SK-N-SH (cell line): Measurements from ENCODE around the gene MARCHF4. TPM values are rescaled to one million over a fixed set of nuclear protein-coding genes. Genes with fewer than 3 reads are reported as not detected.

ENCODE experiments used
- CTCF ChIA-PET: fragments of 300-600, 350-600 bp; formaldehyde crosslinking; extraction: SDS; loops from one replicate; lab custom pipeline; 2021; lab: Yijun Ruan, JAX
- POLR2A ChIA-PET: fragments of 350-600 bp; sonication (Branson Sonifier 250); formaldehyde crosslinking; extraction: SDS; loops from one replicate; lab custom pipeline; 2020; ENCODE audit warnings: antibody characterized with exemption, inconsistent platforms; lab: Yijun Ruan, JAX
- DNase-seq: peaks from one replicate; pipeline ENCODE4 v3.0.0; 2012
- H2AFZ ChIP-seq: fragments of 200-600 bp; sonication (generic); 2 replicates; pipeline ENCODE4 v1.8.1; 2016; ENCODE audit warnings: antibody characterized with exemption, mild to moderate bottlenecking, low read depth
- H3F3A ChIP-seq: fragments of 200-600 bp; sonication (generic); replicated peaks from 2 replicates; pipeline ENCODE3; 2016; ENCODE audit warnings: antibody characterized with exemption, mild to moderate bottlenecking; ENCODE audit not compliant: insufficient read depth
- H3K27ac ChIP-seq, 2 experiments: fragments of 200-500 bp in 1 of 2; fragments of 200-600 bp in 1 of 2; sonication (Bioruptor generic) in 1 of 2; sonication (generic), shearing (Covaris generic) in 1 of 2; 2 replicates each; pipeline versions ENCODE4 v1.5.1 to v1.6.1; 2014 to 2016; ENCODE audit warnings: low read depth in 2 of 2, inconsistent platforms in 1 of 2, low read length in 1 of 2, mild to moderate bottlenecking in 1 of 2, mixed read lengths in 1 of 2
- H3K27me3 ChIP-seq: fragments of 200-600 bp; sonication (generic), shearing (Covaris generic); 2 replicates; pipeline ENCODE4 v1.6.1; 2016; ENCODE audit warnings: mixed run types; ENCODE audit not compliant: insufficient read depth
- H3K36me3 ChIP-seq, 2 experiments: fragments of 200-500 bp in 1 of 2; fragments of 200-600 bp in 1 of 2; sonication (Bioruptor generic) in 1 of 2; sonication (generic) in 1 of 2; replicated peaks in 1 of 2; 2 replicates each; pipeline versions ENCODE3 to v1.5.1; 2014 to 2016; ENCODE audit warnings: low read length in 1 of 2, mild to moderate bottlenecking in 1 of 2; ENCODE audit not compliant: insufficient read depth in 2 of 2, control insufficient read depth in 1 of 2
- H3K4me1 ChIP-seq, 2 experiments: fragments of 200-500 bp in 1 of 2; fragments of 200-600 bp in 1 of 2; sonication (Bioruptor generic) in 1 of 2; sonication (generic), shearing (Covaris generic) in 1 of 2; 2 replicates each; pipeline versions ENCODE4 v1.5.1 to v1.6.1; 2014 to 2016; ENCODE audit warnings: low read depth in 1 of 2, low read length in 1 of 2, mixed run types in 1 of 2; ENCODE audit not compliant: insufficient read depth in 2 of 2, control insufficient read depth in 1 of 2
- H3K4me2 ChIP-seq: fragments of 200-600 bp; sonication (generic), shearing (Covaris generic); 2 replicates; pipeline ENCODE4 v1.6.1; 2017; ENCODE audit warnings: mixed run types
- H3K4me3 ChIP-seq, 2 experiments: fragments of 200-500 bp in 1 of 2; fragments of 200-600 bp in 1 of 2; sonication (Bioruptor generic) in 1 of 2; sonication (generic), shearing (Covaris generic) in 1 of 2; 2 replicates each; pipeline versions ENCODE4 v1.5.1 to v1.8.1; 2014 to 2016; ENCODE audit warnings: low read depth in 2 of 2, inconsistent platforms in 1 of 2, low read length in 1 of 2, mild to moderate bottlenecking in 1 of 2, mixed read lengths in 1 of 2, moderate library complexity in 1 of 2
- H3K79me2 ChIP-seq: fragments of 200-600 bp; sonication (generic); 2 replicates; pipeline ENCODE4 v1.8.1; 2017; ENCODE audit warnings: mild to moderate bottlenecking; ENCODE audit not compliant: insufficient read depth
- H3K9ac ChIP-seq: fragments of 200-600 bp; sonication (generic); 2 replicates; pipeline ENCODE4 v1.6.1; 2017; ENCODE audit warnings: mixed run types
- H3K9me2 ChIP-seq: fragments of 200-600 bp; sonication (generic); 2 replicates; pipeline ENCODE4 v1.6.1; 2017; ENCODE audit warnings: mixed run types
- H3K9me3 ChIP-seq: fragments of 200-600 bp; sonication (generic); 2 replicates; pipeline ENCODE4 v1.6.1; 2017; ENCODE audit warnings: mixed run types, mild to moderate bottlenecking, moderate library complexity
- H4K20me1 ChIP-seq: fragments of 200-600 bp; sonication (generic); 2 replicates; pipeline ENCODE4 v1.6.1; 2017; ENCODE audit warnings: mild to moderate bottlenecking, mixed run types; ENCODE audit not compliant: insufficient read depth
- CHD2 ChIP-seq: fragments of 150-350 bp; IDR thresholded peaks from 2 replicates; pipeline ENCODE4 v1.6.1; 2018; ENCODE audit warnings: low read length; ENCODE audit not compliant: partially characterized antibody
- CTCF ChIP-seq: fragments of 200-600 bp; sonication (generic); IDR thresholded peaks from 2 replicates; pipeline ENCODE4 v1.6.1; 2017; ENCODE audit warnings: antibody characterized with exemption, mild to moderate bottlenecking, moderate library complexity
- ELF1 ChIP-seq: IDR thresholded peaks from 2 replicates; pipeline ENCODE4 v1.4.0; 2012
- EZH2phosphoT487 ChIP-seq: fragments of 200-600 bp; sonication (generic); IDR thresholded peaks from 2 replicates; pipeline ENCODE4 v1.6.1; 2017; ENCODE audit warnings: low read depth, mixed run types, mild to moderate bottlenecking, antibody characterized with exemption, moderate library complexity, borderline replicate concordance
- FOSL2 ChIP-seq: IDR thresholded peaks from 2 replicates; pipeline ENCODE4 v1.4.0; 2012; ENCODE audit warnings: low read depth, mild to moderate bottlenecking, moderate library complexity, borderline replicate concordance
- FOXJ3 ChIP-seq: sonication (generic); formaldehyde crosslinking; IDR thresholded peaks from 2 replicates; pipeline ENCODE4 v1.5.1; 2020; ENCODE audit warnings: mild to moderate bottlenecking, missing genetic modification reagents
- IRF3 ChIP-seq: fragments of 150-350 bp; IDR thresholded peaks from 2 replicates; pipeline ENCODE4 v1.6.1; 2016; ENCODE audit warnings: mild to moderate bottlenecking, low read depth, low read length
- JUND ChIP-seq: IDR thresholded peaks from 2 replicates; pipeline ENCODE4 v1.4.0; 2012
- MAX ChIP-seq: IDR thresholded peaks from 2 replicates; pipeline ENCODE4 v1.4.0; 2012; ENCODE audit warnings: low read depth
- MXI1 ChIP-seq: IDR thresholded peaks from 2 replicates; pipeline ENCODE4 v1.6.1; 2012; ENCODE audit warnings: mild to moderate bottlenecking, low read depth, low read length, improper control_type of control experiment
- NRF1 ChIP-seq: IDR thresholded peaks from 2 replicates; pipeline ENCODE4 v1.6.1; 2012; ENCODE audit warnings: low read depth, mild to moderate bottlenecking, low read length
- POLR2AphosphoS5 ChIP-seq: IDR thresholded peaks from 2 replicates; pipeline ENCODE4 v1.6.1; 2012; ENCODE audit warnings: low read depth, low read length
- RAD21 ChIP-seq: IDR thresholded peaks from 2 replicates; pipeline ENCODE4 v1.6.1; 2012; ENCODE audit warnings: mild to moderate bottlenecking, low read length
- RCOR1 ChIP-seq: fragments of 150-350 bp; IDR thresholded peaks from 2 replicates; pipeline ENCODE4 v1.6.1; 2017; ENCODE audit warnings: antibody characterized with exemption, low read length
- TCF12 ChIP-seq: IDR thresholded peaks from 2 replicates; pipeline ENCODE4 v1.4.0; 2012
- USF1 ChIP-seq: IDR thresholded peaks from 2 replicates; pipeline ENCODE4 v1.4.0; 2012; ENCODE audit warnings: low read depth, borderline replicate concordance
- WGBS: methylation state at CpG from one replicate; pipeline ENCODE4 v1.1.6; 2017; ENCODE audit warnings: low lambda C conversion rate; 5-methylcytosine and 5-hydroxymethylcytosine counted together
- polyA plus RNA-seq, 3 experiments: library from polyadenylated mRNA; depleted of rRNA; stranded (reverse); fragments of >200 nt; gene quantifications; 2 replicates each; pipeline ENCODE4 v1.2.3, GENCODE V29; 2012
- TF ChIP-seq, protein P1 (sequence below): IDR thresholded peaks from 2 replicates; pipeline ENCODE4 v1.6.1; 2012; ENCODE audit warnings: mild to moderate bottlenecking, low read depth, low read length, moderate library complexity
- TF ChIP-seq, protein P2 (sequence below): IDR thresholded peaks from 2 replicates; pipeline ENCODE4; 2012
- TF ChIP-seq, protein P3 (sequence below): IDR thresholded peaks from 2 replicates; pipeline ENCODE4 v1.4.0; 2012; ENCODE audit warnings: low read depth, borderline replicate concordance

MARCHF4 gene
- polyA plus RNA-seq, 1 of the 3 experiments (the other 2 are of a cell fraction), result 7.6 TPM

DNA sequence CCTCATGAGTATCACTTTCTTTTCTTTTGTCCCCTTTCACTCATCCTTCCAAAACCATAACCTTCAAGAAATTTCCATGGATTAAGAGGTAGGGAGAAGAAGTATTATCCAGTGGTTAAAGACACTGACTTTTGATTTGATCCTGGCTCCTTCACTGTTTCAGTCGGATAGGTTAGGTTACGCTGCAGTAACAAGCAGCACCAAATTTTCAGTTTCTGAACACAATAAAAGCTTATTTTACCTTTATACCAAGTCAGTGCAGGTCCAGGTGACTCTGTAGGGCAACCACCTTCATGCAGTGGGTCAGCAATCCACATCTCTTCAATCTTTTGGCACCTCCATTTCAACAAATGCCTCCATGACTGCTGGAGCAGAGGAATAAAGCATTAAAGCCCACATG lies 15.0 kb upstream of the MARCHF4 start:
- Histone ChIP-seq H3K27ac (no peak overlapping the region), H3F3A (no peaks in the 10 kb centered on the region), H3K36me3 (no peaks in the 10 kb centered on the region), H4K20me1 (no peaks in the 10 kb centered on the region), H3K4me2 (no peak overlapping the region), H3K79me2 (no peaks in the 10 kb centered on the region), H3K9ac (no peak overlapping the region), H3K9me3 (no peaks in the 10 kb centered on the region), H3K4me3 (no peak overlapping the region), H3K27me3 (no peaks in the 10 kb centered on the region), H3K9me2 (no peaks in the 10 kb centered on the region), H3K4me1 (no peaks in the 10 kb centered on the region), H2AFZ (no peak overlapping the region)
- ChIA-PET POLR2A (no interaction called here), CTCF (interaction anchor here (1.9 kb wide), 1 partner anchor 16 kb away, joined by 7 read pairs; no protein-coding TSS in a partner anchor)
- DNase-seq, result no peak
- TF ChIP-seq CTCF (no peak), IRF3 (no peak), MXI1 (no peak), TCF12 (no peak), JUND (no peak), NRF1 (no peak), RAD21 (no peak), MAX (no peak), FOXJ3 (CRISPR knock-in tag) (no peak), EZH2phosphoT487 (no peak), POLR2AphosphoS5 (no peak), ELF1 (no peak), RCOR1 (no peak), CHD2 (no peak), USF1 (no peak), FOSL2 (no peak)
- TF ChIP-seq, protein P1, sequence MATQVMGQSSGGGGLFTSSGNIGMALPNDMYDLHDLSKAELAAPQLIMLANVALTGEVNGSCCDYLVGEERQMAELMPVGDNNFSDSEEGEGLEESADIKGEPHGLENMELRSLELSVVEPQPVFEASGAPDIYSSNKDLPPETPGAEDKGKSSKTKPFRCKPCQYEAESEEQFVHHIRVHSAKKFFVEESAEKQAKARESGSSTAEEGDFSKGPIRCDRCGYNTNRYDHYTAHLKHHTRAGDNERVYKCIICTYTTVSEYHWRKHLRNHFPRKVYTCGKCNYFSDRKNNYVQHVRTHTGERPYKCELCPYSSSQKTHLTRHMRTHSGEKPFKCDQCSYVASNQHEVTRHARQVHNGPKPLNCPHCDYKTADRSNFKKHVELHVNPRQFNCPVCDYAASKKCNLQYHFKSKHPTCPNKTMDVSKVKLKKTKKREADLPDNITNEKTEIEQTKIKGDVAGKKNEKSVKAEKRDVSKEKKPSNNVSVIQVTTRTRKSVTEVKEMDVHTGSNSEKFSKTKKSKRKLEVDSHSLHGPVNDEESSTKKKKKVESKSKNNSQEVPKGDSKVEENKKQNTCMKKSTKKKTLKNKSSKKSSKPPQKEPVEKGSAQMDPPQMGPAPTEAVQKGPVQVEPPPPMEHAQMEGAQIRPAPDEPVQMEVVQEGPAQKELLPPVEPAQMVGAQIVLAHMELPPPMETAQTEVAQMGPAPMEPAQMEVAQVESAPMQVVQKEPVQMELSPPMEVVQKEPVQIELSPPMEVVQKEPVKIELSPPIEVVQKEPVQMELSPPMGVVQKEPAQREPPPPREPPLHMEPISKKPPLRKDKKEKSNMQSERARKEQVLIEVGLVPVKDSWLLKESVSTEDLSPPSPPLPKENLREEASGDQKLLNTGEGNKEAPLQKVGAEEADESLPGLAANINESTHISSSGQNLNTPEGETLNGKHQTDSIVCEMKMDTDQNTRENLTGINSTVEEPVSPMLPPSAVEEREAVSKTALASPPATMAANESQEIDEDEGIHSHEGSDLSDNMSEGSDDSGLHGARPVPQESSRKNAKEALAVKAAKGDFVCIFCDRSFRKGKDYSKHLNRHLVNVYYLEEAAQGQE, result no peak
- TF ChIP-seq, protein P2, sequence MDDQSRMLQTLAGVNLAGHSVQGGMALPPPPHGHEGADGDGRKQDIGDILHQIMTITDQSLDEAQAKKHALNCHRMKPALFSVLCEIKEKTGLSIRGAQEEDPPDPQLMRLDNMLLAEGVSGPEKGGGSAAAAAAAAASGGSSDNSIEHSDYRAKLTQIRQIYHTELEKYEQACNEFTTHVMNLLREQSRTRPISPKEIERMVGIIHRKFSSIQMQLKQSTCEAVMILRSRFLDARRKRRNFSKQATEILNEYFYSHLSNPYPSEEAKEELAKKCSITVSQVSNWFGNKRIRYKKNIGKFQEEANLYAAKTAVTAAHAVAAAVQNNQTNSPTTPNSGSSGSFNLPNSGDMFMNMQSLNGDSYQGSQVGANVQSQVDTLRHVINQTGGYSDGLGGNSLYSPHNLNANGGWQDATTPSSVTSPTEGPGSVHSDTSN, result no peak
- TF ChIP-seq, protein P3, sequence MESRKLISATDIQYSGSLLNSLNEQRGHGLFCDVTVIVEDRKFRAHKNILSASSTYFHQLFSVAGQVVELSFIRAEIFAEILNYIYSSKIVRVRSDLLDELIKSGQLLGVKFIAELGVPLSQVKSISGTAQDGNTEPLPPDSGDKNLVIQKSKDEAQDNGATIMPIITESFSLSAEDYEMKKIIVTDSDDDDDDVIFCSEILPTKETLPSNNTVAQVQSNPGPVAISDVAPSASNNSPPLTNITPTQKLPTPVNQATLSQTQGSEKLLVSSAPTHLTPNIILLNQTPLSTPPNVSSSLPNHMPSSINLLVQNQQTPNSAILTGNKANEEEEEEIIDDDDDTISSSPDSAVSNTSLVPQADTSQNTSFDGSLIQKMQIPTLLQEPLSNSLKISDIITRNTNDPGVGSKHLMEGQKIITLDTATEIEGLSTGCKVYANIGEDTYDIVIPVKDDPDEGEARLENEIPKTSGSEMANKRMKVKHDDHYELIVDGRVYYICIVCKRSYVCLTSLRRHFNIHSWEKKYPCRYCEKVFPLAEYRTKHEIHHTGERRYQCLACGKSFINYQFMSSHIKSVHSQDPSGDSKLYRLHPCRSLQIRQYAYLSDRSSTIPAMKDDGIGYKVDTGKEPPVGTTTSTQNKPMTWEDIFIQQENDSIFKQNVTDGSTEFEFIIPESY, result no peak
- WGBS, result 78% methylated on average over 2 of the region's 2 CpGs
